Lower lobe of right lung (tissue), 2 donors: ENCODE data around the gene GFER. TPM values are rescaled to one million over a fixed set of nuclear protein-coding genes. Genes with fewer than 3 reads are reported as not detected.

Experiments
- ATAC-seq, 2 donors: fragments of 200-7000 bp; cut with Tn5 transposase; one replicate each; pipeline ENCODE4 v1.9.1; 2020 to 2022; ENCODE audit warnings: mild to moderate bottlenecking in 2 of 2, moderate library complexity in 2 of 2
- DNase-seq: peaks from one replicate; pipeline ENCODE4 v3.0.0-alpha.2; 2020
- H3K27ac ChIP-seq: fragments of 200-600 bp; one replicate; pipeline ENCODE4 v1.8.0; 2022
- H3K27me3 ChIP-seq: fragments of 200-600 bp; one replicate; pipeline ENCODE4 v1.8.0; 2022; ENCODE audit warnings: low read depth
- H3K36me3 ChIP-seq: fragments of 200-600 bp; one replicate; pipeline ENCODE4 v1.8.0; 2022; ENCODE audit warnings: mild to moderate bottlenecking
- H3K4me1 ChIP-seq: fragments of 200-600 bp; one replicate; pipeline ENCODE4 v1.8.0; 2022
- H3K4me3 ChIP-seq: fragments of 200-600 bp; one replicate; pipeline ENCODE4 v1.8.0; 2022; ENCODE audit warnings: mild to moderate bottlenecking
- H3K9me3 ChIP-seq: fragments of 200-600 bp; one replicate; pipeline ENCODE4 v1.8.0; 2022
- intact Hi-C: fragments of 100-400 bp; cut with DNase I; formaldehyde crosslinking; loops from one replicate; pipeline ENCODE4 v1.11.0; 2022
- total RNA-seq: library from RNA; stranded (reverse); fragmentation: NEBNext Ultra II Directional; extraction: Animal tissue kit (Norgen Biotek cat#: 25700); gene quantifications from one replicate; pipeline ENCODE4 v1.2.1, GENCODE V29; 2021
- TF ChIP-seq, protein P1 (sequence below): fragments of 200-600 bp; IDR thresholded peaks from one replicate; pipeline ENCODE4 v1.8.0; 2022; ENCODE audit warnings: antibody characterized with exemption, mild to moderate bottlenecking
- donor health status: DM: no; HTN: yes; CAD: no; lungs with severe emphysema.

The GFER gene
- total RNA-seq, 1 donor from 2014 or later, result 24.7 TPM

DNA sequence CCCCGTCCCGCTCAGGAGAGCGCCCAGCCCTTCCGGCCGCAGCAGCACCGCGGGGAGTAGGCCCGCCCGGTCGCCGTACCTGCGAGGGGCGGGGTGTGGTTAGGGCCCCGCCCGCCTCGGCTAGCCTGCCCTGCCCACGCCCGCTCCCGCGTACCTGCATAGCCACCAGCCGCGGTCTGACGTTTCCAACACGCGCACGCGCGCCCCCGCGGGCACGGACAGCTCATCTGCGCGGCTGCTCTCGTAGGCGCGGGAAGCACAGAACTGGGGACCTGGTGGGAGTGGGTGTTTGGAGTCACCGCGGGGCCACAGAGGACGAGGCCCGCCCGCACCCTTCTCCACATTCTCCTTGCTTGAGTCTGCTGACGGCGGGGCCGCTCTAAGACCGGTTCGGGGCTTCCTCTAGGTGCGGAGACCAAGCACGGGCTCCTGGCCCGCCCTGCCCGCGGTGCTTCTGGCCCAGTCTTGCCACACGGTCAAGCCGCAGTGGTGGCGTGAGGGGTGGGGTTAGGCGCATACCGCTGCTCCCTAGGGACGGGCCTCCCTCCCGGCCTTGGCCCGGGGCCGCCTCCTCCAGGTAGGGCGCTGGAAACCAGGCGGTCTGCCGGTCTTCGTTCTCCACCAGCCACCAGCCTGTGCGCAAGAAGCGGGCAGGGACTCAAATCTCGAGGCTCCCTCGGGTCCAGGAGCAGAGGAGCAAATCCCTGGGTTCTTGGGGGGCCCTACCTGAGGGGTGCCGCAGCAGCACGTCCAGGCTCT is 4.5 kb upstream of the GFER start:
- peak; percentile 79 to 83 for ATAC-seq
- Histone ChIP-seq H3K27ac (peak overlapping the region; percentile 81), H3K4me3 (peak overlapping the region; percentile 42), H3K27me3 (peaks cover 33% of the 10 kb centered on the region), H3K4me1 (peaks cover 19% of the 10 kb centered on the region), H3K36me3 (peaks cover 40% of the 10 kb centered on the region), H3K9me3 (no peaks in the 10 kb centered on the region)
- TF ChIP-seq, protein P1, sequence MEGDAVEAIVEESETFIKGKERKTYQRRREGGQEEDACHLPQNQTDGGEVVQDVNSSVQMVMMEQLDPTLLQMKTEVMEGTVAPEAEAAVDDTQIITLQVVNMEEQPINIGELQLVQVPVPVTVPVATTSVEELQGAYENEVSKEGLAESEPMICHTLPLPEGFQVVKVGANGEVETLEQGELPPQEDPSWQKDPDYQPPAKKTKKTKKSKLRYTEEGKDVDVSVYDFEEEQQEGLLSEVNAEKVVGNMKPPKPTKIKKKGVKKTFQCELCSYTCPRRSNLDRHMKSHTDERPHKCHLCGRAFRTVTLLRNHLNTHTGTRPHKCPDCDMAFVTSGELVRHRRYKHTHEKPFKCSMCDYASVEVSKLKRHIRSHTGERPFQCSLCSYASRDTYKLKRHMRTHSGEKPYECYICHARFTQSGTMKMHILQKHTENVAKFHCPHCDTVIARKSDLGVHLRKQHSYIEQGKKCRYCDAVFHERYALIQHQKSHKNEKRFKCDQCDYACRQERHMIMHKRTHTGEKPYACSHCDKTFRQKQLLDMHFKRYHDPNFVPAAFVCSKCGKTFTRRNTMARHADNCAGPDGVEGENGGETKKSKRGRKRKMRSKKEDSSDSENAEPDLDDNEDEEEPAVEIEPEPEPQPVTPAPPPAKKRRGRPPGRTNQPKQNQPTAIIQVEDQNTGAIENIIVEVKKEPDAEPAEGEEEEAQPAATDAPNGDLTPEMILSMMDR, result no peak
- intact Hi-C loops, result no loop called here
- DNase-seq, result peak; percentile 92

DNA sequence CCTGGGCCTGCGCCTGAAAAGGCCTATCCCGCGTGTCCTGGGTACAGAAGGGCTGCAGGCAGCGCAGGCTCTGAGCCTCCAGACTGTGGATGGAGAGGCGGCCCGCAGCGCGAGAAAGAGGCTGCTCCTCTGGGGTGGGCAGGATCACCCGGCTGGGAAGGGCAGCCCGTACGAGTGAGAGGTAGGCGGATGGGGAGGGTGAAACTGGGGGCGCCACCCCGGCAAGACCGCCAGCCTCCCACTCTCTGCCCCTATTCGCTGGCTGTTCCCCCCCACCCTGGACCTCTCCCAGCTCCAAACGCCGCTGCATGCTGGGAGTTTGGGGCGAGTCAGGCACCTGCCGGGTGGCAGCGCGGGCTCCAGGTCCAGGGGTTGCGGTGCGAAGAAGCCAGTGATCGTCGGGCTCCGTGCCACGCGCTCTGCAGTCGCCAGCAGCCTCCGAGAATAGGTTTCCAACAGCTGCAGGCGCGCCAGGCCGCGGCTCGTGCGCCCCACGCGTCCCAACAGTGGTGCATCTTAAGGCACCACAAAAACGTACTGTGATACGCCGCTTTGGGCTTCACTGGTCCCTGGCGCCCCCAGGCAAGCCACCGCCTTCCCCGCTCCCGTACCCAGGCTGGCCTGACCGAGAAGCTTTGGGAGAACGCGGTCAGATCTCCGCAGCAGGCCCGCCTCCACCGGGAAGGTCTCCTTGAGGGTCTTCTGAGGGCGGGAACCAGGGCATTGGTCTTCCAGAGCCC is 3.8 kb upstream of the GFER start:
- Histone ChIP-seq H3K27ac (peak overlapping the region; percentile 81), H3K36me3 (peaks cover 33% of the 10 kb centered on the region), H3K4me3 (peak overlapping the region; percentile 42), H3K4me1 (peaks cover 27% of the 10 kb centered on the region), H3K9me3 (no peaks in the 10 kb centered on the region), H3K27me3 (peaks cover 33% of the 10 kb centered on the region)
- peak in 1 of 2 donors; percentile 7 for ATAC-seq
- intact Hi-C loops, result no loop called here
- TF ChIP-seq, protein P1, result no peak
- DNase-seq, result no peak

DNA sequence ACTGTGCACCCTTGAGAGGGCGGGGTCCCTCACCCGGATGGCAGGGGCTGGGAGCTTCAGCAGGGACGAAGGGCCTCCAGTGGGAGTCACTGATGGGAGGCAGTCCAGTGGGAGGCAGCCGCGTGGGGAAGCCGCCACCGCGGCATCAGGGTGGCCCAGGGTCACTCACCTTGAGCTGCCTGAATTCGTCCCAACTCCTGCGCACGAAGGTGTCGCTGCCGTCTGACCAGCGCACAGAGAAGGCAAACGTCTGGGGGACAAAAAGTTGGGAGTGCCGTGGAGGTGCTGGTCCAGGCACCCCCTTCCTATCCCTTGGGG is 3.3 kb upstream of the GFER start:
- Histone ChIP-seq H3K27me3 (peaks cover 33% of the 10 kb centered on the region), H3K4me1 (peaks cover 30% of the 10 kb centered on the region), H3K36me3 (peaks cover 33% of the 10 kb centered on the region), H3K27ac (peak overlapping the region; percentile 81), H3K4me3 (no peak overlapping the region), H3K9me3 (no peaks in the 10 kb centered on the region)
- TF ChIP-seq, protein P1, result no peak
- DNase-seq (no peak), ATAC-seq (no peak)
- intact Hi-C loops, result no loop called here

DNA sequence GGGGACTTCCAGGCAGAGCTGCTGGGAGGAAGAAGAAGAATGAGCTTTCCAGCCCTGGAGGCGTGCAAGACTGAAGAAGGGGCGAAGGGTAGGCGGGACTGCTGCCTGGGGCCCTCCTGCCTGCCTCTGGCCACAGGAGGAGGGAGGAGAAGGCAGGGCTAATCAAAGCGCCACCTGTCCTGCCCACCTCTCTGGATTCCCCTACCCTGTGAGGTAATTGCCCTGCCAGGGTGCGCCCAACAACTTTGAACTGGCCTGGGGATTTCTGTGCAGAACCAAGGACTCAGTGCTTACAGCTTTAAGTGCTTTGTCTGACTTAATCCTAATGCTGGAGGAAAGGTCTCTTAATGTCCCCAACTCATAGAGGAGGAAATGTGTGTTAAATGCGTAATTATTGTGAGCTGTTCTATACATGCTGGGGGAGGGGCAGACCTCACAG is 2.6 kb upstream of the GFER start, which contains the start of gene NOXO1:
Gene NOXO1 (minus strand): TSS at position 72 of the 439 bp plus-strand sequence. CDS start 290 bp downstream, outside the sequence.
- no peak for ATAC-seq
- DNase-seq, result no peak
- TF ChIP-seq, protein P1, result no peak
- peak within 1 kb of the TSS; percentile 81 for H3K27ac ChIP-seq
- H3K27me3 ChIP-seq, result peaks cover 33% of the 10 kb centered on the region
- peaks cover 30% of the 10 kb centered on the region for H3K4me1 ChIP-seq
- H3K36me3 ChIP-seq, result peaks cover 33% of the 10 kb centered on the region
- peak within 1 kb of the TSS; percentile 42 for H3K4me3 ChIP-seq
- intact Hi-C loops, result no loop called here
- no peaks in the 10 kb centered on the region for H3K9me3 ChIP-seq

GRCh38 chr16:1982013-1982433 is 2.0 kb upstream of the GFER start:
- intact Hi-C loops, result no loop called here
- ATAC-seq, result no peak
- DNase-seq, result no peak
- TF ChIP-seq, protein P1, result no peak
- H3K27me3 ChIP-seq, result peaks cover 33% of the 10 kb centered on the region
- H3K27ac ChIP-seq, result no peak overlapping the region
- peaks cover 30% of the 10 kb centered on the region for H3K4me1 ChIP-seq
- no peaks in the 10 kb centered on the region for H3K9me3 ChIP-seq
- H3K36me3 ChIP-seq, result peaks cover 33% of the 10 kb centered on the region
- H3K4me3 ChIP-seq, result no peak overlapping the region
